Activated naive CD8-positive, alpha-beta T cell treated with anti-CD3 and anti-CD28 coated beads, Interleukin-2, amount 50 U/mL, for 24 hours (primary cell): Measurements from ENCODE around the gene AHCY.
"Not testable (repeated sequence)": the region's sequence is repeated elsewhere in the genome, so short reads cannot be mapped to it uniquely, and the experiment has no call there.

Experiments
- ATAC-seq: fragments of 150-1000 bp; cut with Tn5 transposase; one replicate; pipeline ENCODE4 v1.10.0; 2021
- DNase-seq: peaks from one replicate; pipeline ENCODE4 v3.0.0; 2021
- H3K27ac Mint-ChIP-seq: one replicate; pipeline ENCODE4 v1.8.0; 2021; ENCODE audit warnings: mild to moderate bottlenecking, mixed read lengths
- H3K27me3 Mint-ChIP-seq: one replicate; pipeline ENCODE4 v1.8.0; 2021; ENCODE audit warnings: mixed read lengths
- H3K36me3 Mint-ChIP-seq: one replicate; pipeline ENCODE4 v1.8.0; 2021; ENCODE audit warnings: low read depth, mixed read lengths
- H3K4me1 Mint-ChIP-seq: one replicate; pipeline ENCODE4 v1.8.0; 2021; ENCODE audit warnings: mixed read lengths
- H3K4me3 Mint-ChIP-seq: one replicate; pipeline ENCODE4 v1.8.0; 2021; ENCODE audit warnings: mild to moderate bottlenecking, moderate library complexity, mixed read lengths
- H3K9me3 Mint-ChIP-seq: one replicate; pipeline ENCODE4 v1.8.0; 2021; ENCODE audit warnings: mixed read lengths

AHCY gene

DNA sequence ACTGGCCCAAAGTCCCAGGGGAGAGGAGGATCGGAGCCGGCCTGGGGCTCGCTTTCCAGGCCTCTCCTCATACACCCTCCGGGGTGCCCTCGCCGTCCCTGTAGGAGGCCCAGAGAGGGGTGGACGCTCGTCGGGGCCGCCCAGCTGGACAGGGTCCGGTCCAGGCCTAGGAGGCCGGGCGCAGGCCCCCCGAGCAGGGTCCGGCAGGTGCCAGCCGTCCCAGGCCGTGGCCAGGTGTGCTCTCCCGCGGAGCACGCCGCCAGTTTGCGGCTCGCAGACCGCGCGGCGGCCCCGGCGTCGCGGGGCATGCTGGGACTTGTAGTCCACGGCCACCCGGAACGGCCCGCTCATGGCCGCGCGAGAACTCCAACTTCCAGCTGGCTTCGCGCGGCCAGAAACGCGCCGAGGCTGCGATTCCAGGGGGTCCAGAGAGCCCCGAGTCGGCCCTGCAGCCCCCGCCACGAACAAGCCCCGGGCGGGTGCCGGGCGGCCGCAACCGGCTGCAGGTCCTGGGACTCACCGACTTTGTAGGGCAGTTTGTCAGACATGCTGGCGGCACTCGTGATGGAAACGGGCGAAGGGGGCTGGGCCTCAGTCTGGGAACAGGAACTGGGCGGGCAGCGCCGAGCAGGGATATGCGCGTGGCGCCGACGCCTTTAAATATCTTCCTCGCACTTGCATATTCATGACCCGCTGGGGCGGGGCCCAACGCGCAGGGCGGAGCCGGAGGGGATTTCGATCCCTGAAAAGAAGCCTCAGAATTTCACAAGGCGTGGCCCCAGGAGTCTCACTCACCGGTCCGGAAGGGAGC lies at the start of gene AHCY:
Gene AHCY, minus strand, starts transcription at position 633 of the 811 bp plus-strand sequence. Its CDS starts 85 bp downstream, at position 548.
- no peak within 1 kb of the TSS for H3K4me3 Mint-ChIP-seq
- ATAC-seq (peak; percentile 96), DNase-seq (peak; percentile 96)
- H3K4me1 Mint-ChIP-seq = peaks cover 26% of the 10 kb centered on the region
- H3K27ac Mint-ChIP-seq = peak within 1 kb of the TSS; percentile 91
- peaks cover 14% of the 10 kb centered on the region for H3K36me3 Mint-ChIP-seq
- H3K27me3 Mint-ChIP-seq = no peaks in the 10 kb centered on the region
- H3K9me3 Mint-ChIP-seq = no peaks in the 10 kb centered on the region

DNA sequence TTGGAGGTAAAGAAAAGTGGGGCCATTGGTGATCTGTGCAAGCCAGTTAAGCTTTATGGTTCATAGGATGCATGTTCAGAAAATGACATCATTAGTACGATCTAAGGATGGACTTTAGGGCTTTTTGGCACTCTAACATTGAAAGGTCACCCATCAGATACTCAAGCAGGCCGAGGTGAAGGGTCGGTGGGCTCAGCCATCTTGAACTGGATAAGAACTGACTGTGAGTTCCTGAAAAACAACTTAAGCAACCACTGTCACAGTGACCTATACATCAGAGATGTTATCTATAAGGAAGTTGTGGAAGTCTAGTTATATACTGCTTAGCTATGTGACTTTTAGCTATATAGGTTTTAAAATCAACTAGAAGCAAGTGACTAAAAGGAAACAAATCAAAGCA lies 46.9 kb upstream of the AHCY start:
- no peak overlapping the region for H3K4me3 Mint-ChIP-seq
- H3K4me1 Mint-ChIP-seq = peaks cover 7% of the 10 kb centered on the region
- no peaks in the 10 kb centered on the region for H3K27me3 Mint-ChIP-seq
- no peaks in the 10 kb centered on the region for H3K9me3 Mint-ChIP-seq
- DNase-seq = no peak
- no peak for ATAC-seq
- no peak overlapping the region for H3K27ac Mint-ChIP-seq
- H3K36me3 Mint-ChIP-seq = no peaks in the 10 kb centered on the region

DNA sequence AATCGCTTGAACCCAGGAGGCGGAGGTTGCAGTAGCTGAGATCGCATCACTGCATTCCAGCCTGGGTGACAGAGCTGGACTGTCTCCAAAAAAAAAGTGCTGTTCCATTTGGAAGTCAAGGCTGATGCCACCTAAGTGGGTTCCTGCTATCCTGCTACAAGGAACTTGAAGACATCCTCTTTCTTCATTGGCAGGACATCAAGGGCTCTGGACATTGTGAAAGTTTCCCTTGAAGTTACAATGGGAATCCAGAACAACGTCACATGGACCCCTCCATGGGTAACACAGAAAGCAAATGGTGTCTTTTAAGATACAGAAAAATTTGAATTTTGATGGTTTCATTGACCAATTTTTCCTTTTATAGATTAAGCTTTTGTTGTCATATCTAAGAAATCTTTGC lies 44.4 kb upstream of the AHCY start:
- ATAC-seq (no peak), DNase-seq (no peak)
- no peak overlapping the region for H3K27ac Mint-ChIP-seq
- H3K4me3 Mint-ChIP-seq = no peak overlapping the region
- H3K9me3 Mint-ChIP-seq = no peaks in the 10 kb centered on the region
- no peaks in the 10 kb centered on the region for H3K36me3 Mint-ChIP-seq
- peaks cover 7% of the 10 kb centered on the region for H3K4me1 Mint-ChIP-seq
- H3K27me3 Mint-ChIP-seq = no peaks in the 10 kb centered on the region

DNA sequence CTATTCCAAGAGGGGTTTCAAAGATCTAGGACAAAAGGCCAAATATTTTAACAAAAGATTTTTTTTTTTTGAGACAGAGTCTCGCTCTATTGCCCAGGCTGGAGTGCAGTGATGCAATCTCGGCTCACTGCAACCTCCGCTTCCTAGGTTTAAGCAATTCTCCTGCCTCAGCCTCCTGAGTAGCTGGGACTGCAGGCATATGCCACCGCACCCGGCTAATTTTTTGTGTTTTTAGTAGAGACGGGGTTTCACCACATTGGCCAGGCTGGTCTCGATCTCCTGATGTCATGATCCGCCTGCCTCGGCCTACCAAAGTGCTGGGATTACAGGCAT lies 43.3 kb upstream of the AHCY start:
- H3K9me3 Mint-ChIP-seq, H3K27ac Mint-ChIP-seq, DNase-seq, H3K4me3 Mint-ChIP-seq, H3K4me1 Mint-ChIP-seq, ATAC-seq, H3K27me3 Mint-ChIP-seq, H3K36me3 Mint-ChIP-seq: not testable (repeated sequence)

DNA sequence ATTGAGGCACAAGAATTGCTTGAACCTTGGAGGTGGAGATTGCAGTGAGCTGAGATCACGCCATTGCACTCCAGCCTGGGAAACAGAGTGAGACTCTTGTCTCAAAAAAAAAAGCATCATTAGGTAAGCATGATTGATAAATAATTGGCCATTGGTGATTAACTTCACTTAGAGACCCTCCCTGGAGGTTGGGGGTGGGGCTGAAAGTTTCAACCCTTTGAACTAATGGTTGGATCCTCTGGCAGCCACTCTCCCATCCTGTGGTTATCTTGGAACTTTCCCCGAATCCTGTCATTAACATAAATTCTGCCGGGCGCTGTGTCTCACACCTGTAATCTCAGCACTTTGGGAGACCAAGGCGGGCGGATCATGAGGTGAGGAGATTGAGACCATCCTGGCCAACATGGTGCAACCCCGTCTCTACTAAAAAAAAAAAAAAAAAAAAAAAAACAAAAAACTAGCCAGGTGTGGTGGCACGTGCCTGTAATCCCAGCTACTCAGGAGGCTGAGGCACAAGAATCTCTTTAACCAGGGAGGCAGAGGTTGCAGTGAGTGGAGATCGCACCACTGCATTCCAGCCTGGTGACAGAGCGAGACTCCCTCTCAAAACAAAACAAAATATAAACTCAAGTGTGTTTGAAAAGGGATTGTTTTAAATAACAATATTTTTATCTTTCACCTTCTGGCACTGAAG lies 42.8 kb upstream of the AHCY start:
- H3K27me3 Mint-ChIP-seq, ATAC-seq, H3K27ac Mint-ChIP-seq, H3K4me1 Mint-ChIP-seq, H3K4me3 Mint-ChIP-seq, DNase-seq, H3K9me3 Mint-ChIP-seq, H3K36me3 Mint-ChIP-seq: not testable (repeated sequence)

DNA sequence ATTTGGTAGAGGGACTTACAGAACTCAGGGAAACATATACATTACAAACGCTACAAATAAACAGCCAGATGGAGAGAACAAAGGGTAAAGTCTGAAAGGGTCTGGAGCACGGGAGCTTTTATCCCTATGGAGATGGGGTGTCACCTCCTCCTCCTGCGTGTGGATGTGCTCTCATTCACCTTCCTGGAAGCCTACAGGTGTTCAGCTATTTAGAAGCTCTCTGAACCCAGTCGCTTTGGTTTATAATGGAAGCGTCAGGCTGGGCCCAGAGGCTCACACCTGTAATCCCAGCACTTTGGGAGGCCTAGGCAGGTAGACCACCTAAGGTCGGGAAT lies 42.2 kb upstream of the AHCY start:
- Mint-ChIP-seq H3K27ac (no peak overlapping the region), H3K36me3 (no peaks in the 10 kb centered on the region)
- ATAC-seq = no peak

DNA sequence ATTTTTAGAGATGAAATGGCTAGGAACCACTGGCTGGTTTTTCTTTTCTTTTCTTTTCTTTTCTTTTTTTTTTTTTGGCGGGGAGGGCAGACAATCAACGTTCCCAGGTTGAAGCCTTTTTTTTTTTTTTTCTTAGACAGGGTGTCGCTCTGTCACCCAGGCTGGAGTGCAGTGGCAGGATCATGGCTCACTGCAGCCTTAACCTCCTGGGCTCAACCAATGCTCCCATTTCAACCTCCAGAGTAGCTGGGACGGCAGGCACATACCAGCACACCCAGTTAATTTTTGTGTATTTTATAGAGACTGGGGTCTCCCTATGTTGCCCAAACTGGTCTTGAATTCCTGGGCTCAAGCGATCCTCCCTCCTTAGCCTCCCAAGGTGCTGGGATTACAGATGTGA lies 41.1 kb upstream of the AHCY start:
- Mint-ChIP-seq H3K27me3 (no peaks in the 10 kb centered on the region), H3K36me3 (no peaks in the 10 kb centered on the region), H3K9me3 (no peaks in the 10 kb centered on the region), H3K27ac (no peak overlapping the region), H3K4me3 (no peak overlapping the region), H3K4me1 (no peaks in the 10 kb centered on the region)
- no peak for DNase-seq
- no peak for ATAC-seq

More for the DNA sequence above, 42.2 kb upstream of the AHCY start:
- DNase-seq = no peak
- Mint-ChIP-seq H3K9me3 (no peaks in the 10 kb centered on the region), H3K4me3 (no peak overlapping the region), H3K4me1 (peaks cover 7% of the 10 kb centered on the region), H3K27me3 (no peaks in the 10 kb centered on the region)

DNA sequence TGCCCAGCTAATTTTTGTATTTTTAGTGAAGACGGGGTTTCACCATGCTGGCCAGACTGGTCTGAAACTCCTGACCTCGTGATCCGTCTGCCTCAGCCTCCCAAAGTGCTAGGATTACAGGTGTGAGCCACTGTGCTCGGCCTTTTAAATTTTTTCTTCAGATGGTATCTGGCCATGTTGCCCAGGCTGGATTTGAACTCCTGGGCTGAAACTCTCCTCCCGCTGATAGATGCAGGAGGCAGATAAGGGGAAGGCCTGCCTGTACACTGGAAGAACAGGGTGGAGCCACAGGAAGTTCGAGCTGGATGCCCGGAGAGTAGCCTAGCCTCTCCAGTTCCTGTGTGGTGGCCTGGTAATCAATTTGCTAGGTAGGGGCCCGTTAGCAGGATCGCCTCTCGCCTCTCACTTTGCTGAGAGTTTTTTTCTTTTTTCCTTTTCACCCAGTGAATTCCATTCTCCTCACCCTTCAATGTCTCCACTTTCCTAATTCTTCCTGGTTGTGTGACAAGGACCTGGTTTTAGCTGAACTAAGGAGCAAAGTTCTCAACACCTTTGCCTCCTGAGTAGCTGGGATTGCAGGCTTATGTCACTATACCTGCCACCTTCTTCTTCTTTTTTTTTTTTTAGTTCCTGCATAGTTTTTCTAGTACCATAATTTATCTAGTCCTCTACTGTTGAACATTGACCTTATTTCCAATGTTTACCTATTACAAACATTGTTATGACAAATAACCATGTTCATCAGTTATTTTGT lies 40.5 kb upstream of the AHCY start:
- no peak overlapping the region for H3K4me3 Mint-ChIP-seq
- H3K4me1 Mint-ChIP-seq = no peaks in the 10 kb centered on the region
- H3K9me3 Mint-ChIP-seq = no peaks in the 10 kb centered on the region
- H3K27me3 Mint-ChIP-seq = no peaks in the 10 kb centered on the region
- DNase-seq = no peak
- no peak overlapping the region for H3K27ac Mint-ChIP-seq
- ATAC-seq = no peak
- no peaks in the 10 kb centered on the region for H3K36me3 Mint-ChIP-seq

DNA sequence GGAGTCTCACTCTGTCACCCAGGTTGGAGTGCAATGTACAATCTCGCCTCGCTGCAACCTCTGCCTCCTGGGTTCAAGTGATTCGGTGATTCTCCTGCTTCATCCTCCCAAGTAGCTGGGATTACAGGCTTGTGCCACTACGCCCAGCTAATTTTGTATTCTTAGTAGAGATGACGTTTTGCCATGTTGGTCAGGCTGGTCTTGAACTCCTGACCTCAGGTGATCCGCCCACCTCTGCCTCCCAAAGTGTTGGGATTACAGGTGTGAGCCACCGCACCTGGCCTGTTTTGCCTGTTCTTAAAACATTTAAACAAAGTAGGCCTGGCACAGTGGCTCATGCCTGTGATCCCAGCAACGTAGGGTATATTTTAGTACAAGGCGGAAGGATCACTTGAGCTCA lies 38.0 kb upstream of the AHCY start:
- not testable (repeated sequence) for H3K4me3 Mint-ChIP-seq, H3K27ac Mint-ChIP-seq, H3K9me3 Mint-ChIP-seq, ATAC-seq, H3K27me3 Mint-ChIP-seq, H3K36me3 Mint-ChIP-seq, DNase-seq, H3K4me1 Mint-ChIP-seq

DNA sequence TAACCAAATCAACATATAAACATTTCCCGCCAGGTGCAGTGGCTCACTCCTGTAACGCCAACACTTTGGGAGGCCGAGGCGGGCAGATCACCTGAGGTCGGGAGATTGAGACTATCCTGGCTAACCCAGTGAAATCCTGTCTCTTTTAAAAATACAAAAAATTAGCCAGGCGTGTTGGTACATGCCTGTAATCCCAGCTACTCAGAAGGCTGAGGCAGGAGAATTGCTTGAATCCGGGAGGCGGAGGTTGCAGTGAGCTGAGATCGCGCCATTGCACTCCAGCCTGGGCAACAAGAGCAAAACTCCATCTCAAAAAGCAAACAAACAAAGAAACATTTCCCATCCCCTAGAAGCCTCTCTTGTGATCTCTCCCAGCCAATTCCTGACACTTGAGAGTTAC lies 37.6 kb upstream of the AHCY start:
- H3K9me3 Mint-ChIP-seq, DNase-seq, ATAC-seq, H3K27ac Mint-ChIP-seq, H3K4me1 Mint-ChIP-seq, H3K36me3 Mint-ChIP-seq, H3K4me3 Mint-ChIP-seq, H3K27me3 Mint-ChIP-seq: not testable (repeated sequence)

DNA sequence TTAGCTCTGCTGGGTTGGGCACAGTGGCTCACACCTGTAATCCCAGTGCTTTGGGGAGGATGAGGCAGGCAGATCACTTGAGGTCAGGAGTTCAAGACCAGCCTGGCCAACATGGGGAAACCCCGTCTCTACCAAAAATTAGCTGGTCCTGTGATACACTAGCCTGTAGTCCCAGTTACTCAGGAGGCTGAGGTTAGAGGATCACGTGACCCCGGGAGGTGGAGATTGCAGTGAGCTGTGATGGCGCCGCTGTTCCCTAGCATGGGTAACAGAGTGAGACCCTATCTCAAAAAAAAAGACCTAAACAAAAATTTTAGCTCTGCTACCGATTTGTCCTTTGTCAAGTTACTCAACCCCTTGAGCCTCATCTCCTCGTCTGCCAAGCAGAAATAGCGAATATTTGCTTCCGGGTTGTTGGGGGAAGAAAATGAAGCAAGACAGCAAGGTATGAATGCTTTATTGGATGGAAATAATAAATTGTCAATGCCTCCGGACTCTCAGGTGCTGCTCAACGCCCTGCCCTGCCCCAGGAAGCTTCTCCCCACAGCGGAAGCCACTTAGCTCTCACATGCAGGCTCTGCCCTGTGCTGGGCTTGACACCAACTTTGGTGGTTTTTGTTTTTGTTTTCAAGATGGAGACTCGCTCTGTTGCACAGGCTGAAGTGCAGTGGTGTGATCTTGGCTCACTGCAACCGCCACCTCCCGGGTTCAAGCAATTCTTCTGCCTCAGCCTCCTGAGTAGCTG lies 35.0 kb upstream of the AHCY start:
- H3K4me3 Mint-ChIP-seq = no peak overlapping the region
- no peaks in the 10 kb centered on the region for H3K9me3 Mint-ChIP-seq
- H3K4me1 Mint-ChIP-seq = peaks cover 17% of the 10 kb centered on the region
- no peak for ATAC-seq
- no peak overlapping the region for H3K27ac Mint-ChIP-seq
- H3K27me3 Mint-ChIP-seq = no peaks in the 10 kb centered on the region
- H3K36me3 Mint-ChIP-seq = no peaks in the 10 kb centered on the region
- DNase-seq = no peak

DNA sequence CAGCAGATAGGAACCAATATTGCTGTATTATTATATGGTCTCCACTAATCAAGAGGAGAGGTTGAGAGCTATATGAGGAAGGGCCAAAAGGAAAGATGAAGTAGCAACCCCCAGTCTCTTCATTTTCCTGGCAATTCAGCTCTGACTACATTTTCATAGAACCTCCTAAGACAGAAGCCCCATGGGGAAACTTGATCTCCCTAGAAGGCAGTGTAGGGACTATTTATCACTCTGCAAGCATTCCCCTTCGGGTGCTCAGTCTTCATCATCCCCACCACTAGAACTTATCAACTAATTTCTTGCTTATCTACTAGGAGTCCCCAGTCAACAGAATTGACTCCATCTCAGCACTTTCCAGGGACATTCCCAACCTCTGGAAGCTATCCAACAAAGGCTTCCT lies 34.4 kb upstream of the AHCY start:
- Mint-ChIP-seq H3K4me1 (peaks cover 17% of the 10 kb centered on the region), H3K9me3 (no peaks in the 10 kb centered on the region), H3K4me3 (no peak overlapping the region), H3K27me3 (no peaks in the 10 kb centered on the region), H3K27ac (no peak overlapping the region), H3K36me3 (no peaks in the 10 kb centered on the region)
- DNase-seq (no peak), ATAC-seq (no peak)

DNA sequence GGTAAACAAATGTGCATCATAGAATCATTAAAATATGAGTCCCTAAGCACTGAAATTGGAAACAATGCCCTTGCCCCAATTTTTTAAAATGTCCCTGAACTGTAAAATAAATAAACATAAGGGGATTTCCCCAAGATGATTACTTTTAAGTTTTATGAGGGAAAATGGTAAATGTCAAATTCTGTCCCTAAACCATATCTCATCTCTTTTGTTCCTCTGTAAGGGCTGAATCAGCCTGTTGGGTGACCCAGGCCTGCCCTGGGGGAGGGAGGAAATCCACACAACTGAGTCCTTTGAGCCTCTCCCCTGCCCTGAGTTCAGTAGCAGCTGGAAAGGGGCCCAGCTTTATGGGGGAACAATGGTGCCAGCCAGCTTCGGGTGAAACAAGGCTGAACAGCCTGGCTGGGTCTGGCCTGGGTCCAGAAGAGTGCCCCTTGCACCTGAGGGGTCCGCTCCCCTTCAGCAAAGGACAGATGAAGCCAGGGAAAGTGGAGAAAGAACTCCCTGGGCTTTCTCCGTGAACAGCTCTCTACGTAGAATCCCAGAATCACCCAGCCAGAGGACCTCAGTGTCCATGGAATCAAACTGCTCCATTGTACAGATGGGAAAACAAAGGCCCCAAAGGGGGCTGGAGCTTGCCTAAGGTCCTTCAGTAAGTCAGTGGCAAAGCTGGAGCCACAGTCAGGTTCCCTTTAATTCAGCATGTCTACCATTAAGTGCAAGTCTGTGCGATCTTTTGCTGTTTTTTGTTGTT lies 31.7 kb upstream of the AHCY start:
- H3K4me3 Mint-ChIP-seq = no peak overlapping the region
- H3K27me3 Mint-ChIP-seq = no peaks in the 10 kb centered on the region
- peaks cover 17% of the 10 kb centered on the region for H3K4me1 Mint-ChIP-seq
- no peaks in the 10 kb centered on the region for H3K36me3 Mint-ChIP-seq
- ATAC-seq (peak; percentile 46), DNase-seq (no peak)
- no peaks in the 10 kb centered on the region for H3K9me3 Mint-ChIP-seq
- H3K27ac Mint-ChIP-seq = no peak overlapping the region

DNA sequence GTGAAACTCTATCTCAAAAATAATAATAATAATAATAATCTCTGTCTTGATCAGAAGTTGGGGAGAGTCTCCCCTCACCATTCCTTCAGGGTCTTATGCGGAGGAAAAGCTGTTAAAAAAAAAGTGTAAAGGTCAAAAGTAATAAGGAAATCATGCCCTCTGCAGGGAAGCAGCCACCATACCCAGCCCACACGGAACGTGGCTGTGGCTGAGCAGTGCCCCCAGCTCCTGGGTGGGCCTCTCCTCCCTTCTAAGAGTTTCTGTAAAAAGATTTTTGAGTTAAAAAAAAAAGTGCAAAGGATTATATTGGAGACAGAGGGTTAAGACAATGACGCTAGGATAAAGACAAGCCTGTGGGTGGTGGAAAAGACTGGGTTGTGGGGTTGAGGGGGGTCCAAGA lies 30.6 kb upstream of the AHCY start:
- Mint-ChIP-seq H3K27me3 (no peaks in the 10 kb centered on the region), H3K9me3 (no peaks in the 10 kb centered on the region), H3K36me3 (no peaks in the 10 kb centered on the region), H3K4me3 (no peak overlapping the region), H3K27ac (no peak overlapping the region), H3K4me1 (peaks cover 17% of the 10 kb centered on the region)
- no peak for DNase-seq
- ATAC-seq = no peak
